Smooth muscle cell (in vitro differentiated cells): ENCODE data around the gene ST3GAL3. TPM values are rescaled to one million over a fixed set of nuclear protein-coding genes. Genes with fewer than 3 reads are reported as not detected.

Source experiments
- DNase-seq: peaks from one replicate; lab custom pipeline; 2025; ENCODE audit not compliant: unreplicated experiment; lab: John Stamatoyannopoulos, UW
- H2AFZ ChIP-seq: fragments of 200-600 bp; sonication (generic); 2 replicates; pipeline ENCODE4 v1.6.0; 2016; ENCODE audit warnings: antibody characterized with exemption, low read depth, mild to moderate bottlenecking
- H3F3A ChIP-seq: fragments of 200-600 bp; sonication (generic); 2 replicates; pipeline ENCODE4 v1.6.0; 2017; ENCODE audit warnings: antibody characterized with exemption, low read depth
- H3K27ac ChIP-seq: fragments of 200-600 bp; sonication (generic); 2 replicates; pipeline ENCODE4 v1.5.1; 2016; ENCODE audit warnings: low read depth, mild to moderate bottlenecking
- H3K27me3 ChIP-seq: fragments of 200-600 bp; sonication (generic); 2 replicates; pipeline ENCODE4 v1.6.1; 2016; ENCODE audit warnings: low read depth, mild to moderate bottlenecking
- H3K36me3 ChIP-seq: fragments of 200-600 bp; sonication (generic); 2 replicates; pipeline ENCODE4 v1.5.1; 2016; ENCODE audit warnings: low read depth
- H3K4me1 ChIP-seq: fragments of 200-600 bp; sonication (generic); 2 replicates; pipeline ENCODE4 v1.5.1; 2016; ENCODE audit warnings: low read depth
- H3K4me2 ChIP-seq: fragments of 200-600 bp; sonication (generic); 2 replicates; pipeline ENCODE4 v1.6.0; 2016; ENCODE audit warnings: mild to moderate bottlenecking
- H3K4me3 ChIP-seq: fragments of 200-600 bp; sonication (generic); 2 replicates; pipeline ENCODE4 v1.5.1; 2016; ENCODE audit warnings: mild to moderate bottlenecking
- H3K79me2 ChIP-seq: fragments of 200-600 bp; sonication (generic); 2 replicates; pipeline ENCODE4 v1.6.0; 2016; ENCODE audit warnings: low read depth, mild to moderate bottlenecking
- H3K9ac ChIP-seq: fragments of 200-600 bp; sonication (generic); 2 replicates; pipeline ENCODE4 v1.6.0; 2016; ENCODE audit warnings: low read depth
- H3K9me3 ChIP-seq: fragments of 200-600 bp; sonication (generic); replicated peaks from 2 replicates; pipeline ENCODE4 v1.5.1; 2016; ENCODE audit warnings: low read depth
- H4K20me1 ChIP-seq: fragments of 200-600 bp; sonication (generic); 2 replicates; pipeline ENCODE4 v1.6.0; 2016; ENCODE audit warnings: low read depth
- WGBS: methylation state at CpG from one replicate; pipeline ENCODE4 v1.1.7; 2016; ENCODE audit warnings: low lambda C conversion rate; 5-methylcytosine and 5-hydroxymethylcytosine counted together
- polyA plus RNA-seq: library from polyadenylated mRNA; unstranded; fragments of >200 nt; fragmentation: Nextera tagmentation; extraction: Ambion mirVana; gene quantifications from 2 replicates; pipeline ENCODE4 v1.2.1, GENCODE V29; 2016
- total RNA-seq: library from RNA; depleted of rRNA; stranded (reverse); fragments of >200 nt; gene quantifications from 2 replicates; pipeline ENCODE4 v1.2.3, GENCODE V29; 2014
- TF ChIP-seq, protein P1 (sequence below): fragments of 200-600 bp; sonication (generic); IDR thresholded peaks from 2 replicates; pipeline ENCODE4 v1.5.1; 2017; ENCODE audit warnings: borderline replicate concordance, mild to moderate bottlenecking, antibody characterized with exemption; ENCODE audit not compliant: insufficient read depth, poor library complexity, severe bottlenecking

ST3GAL3 gene
- total and polyA plus RNA-seq, 2 experiments from 2014 or later: 16.0 to 16.6 TPM

DNA sequence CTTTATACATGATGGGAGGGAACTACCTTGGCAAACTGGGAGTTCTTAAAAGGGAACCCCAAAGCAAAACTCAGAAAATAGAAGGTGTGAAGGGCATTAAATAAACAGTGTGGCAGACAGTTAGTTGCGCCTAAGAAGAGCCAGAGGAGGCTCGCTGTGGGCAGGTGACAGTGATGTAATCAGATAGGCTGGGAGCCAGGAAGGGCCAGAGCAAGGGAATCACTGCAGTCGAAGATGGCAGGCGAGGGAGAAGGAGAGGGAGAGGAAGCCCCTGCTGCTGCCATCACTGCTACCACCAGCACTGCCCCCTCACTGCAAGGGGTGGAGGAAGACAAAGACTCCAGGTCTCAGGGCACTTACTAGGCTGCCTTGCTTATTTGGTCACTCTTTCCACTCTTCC lies 97.2 kb downstream of the ST3GAL3 start:
- no peaks in the 10 kb centered on the region for H3K36me3 ChIP-seq
- no peaks in the 10 kb centered on the region for H3K9me3 ChIP-seq
- DNase-seq: no peak
- H3K4me1 ChIP-seq: peaks cover 3% of the 10 kb centered on the region
- WGBS: 79% methylated on average over 4 of the region's 4 CpGs
- no peaks in the 10 kb centered on the region for H3F3A ChIP-seq
- no peak overlapping the region for H3K4me2 ChIP-seq
- H3K79me2 ChIP-seq: no peaks in the 10 kb centered on the region
- no peaks in the 10 kb centered on the region for H3K27me3 ChIP-seq
- H4K20me1 ChIP-seq: peaks cover 5% of the 10 kb centered on the region
- H3K27ac ChIP-seq: no peak overlapping the region
- no peak overlapping the region for H2AFZ ChIP-seq
- no peak overlapping the region for H3K9ac ChIP-seq
- TF ChIP-seq, protein P1, sequence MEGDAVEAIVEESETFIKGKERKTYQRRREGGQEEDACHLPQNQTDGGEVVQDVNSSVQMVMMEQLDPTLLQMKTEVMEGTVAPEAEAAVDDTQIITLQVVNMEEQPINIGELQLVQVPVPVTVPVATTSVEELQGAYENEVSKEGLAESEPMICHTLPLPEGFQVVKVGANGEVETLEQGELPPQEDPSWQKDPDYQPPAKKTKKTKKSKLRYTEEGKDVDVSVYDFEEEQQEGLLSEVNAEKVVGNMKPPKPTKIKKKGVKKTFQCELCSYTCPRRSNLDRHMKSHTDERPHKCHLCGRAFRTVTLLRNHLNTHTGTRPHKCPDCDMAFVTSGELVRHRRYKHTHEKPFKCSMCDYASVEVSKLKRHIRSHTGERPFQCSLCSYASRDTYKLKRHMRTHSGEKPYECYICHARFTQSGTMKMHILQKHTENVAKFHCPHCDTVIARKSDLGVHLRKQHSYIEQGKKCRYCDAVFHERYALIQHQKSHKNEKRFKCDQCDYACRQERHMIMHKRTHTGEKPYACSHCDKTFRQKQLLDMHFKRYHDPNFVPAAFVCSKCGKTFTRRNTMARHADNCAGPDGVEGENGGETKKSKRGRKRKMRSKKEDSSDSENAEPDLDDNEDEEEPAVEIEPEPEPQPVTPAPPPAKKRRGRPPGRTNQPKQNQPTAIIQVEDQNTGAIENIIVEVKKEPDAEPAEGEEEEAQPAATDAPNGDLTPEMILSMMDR: no peak
- no peak overlapping the region for H3K4me3 ChIP-seq

DNA sequence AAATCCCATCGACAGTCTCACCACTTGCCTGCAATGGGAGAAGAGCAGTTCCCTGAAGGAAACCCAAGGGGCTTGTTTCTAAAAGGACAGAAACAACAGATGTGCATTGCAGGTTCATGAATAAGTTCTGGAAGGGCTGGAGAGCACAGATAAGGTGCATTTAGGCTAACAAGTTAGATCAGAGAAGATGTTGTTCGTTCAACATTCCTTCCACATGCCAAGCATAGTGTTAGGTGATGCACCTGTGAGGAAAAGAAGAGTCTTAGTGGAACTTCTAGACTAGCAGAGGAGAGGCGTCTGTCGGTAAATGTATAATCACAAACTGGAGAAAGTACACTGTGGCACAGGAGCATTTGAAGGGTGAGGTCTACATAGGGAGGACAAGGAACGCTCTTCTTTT lies 98.0 kb downstream of the ST3GAL3 start:
- Histone ChIP-seq H3K36me3 (no peaks in the 10 kb centered on the region), H3K4me2 (no peak overlapping the region), H3K4me3 (no peak overlapping the region), H3K9me3 (no peaks in the 10 kb centered on the region), H3K27me3 (no peaks in the 10 kb centered on the region), H3F3A (no peaks in the 10 kb centered on the region), H2AFZ (no peak overlapping the region), H4K20me1 (peaks cover 5% of the 10 kb centered on the region), H3K4me1 (no peaks in the 10 kb centered on the region), H3K27ac (no peak overlapping the region), H3K9ac (no peak overlapping the region), H3K79me2 (no peaks in the 10 kb centered on the region)
- WGBS: 81% methylated on average over 5 of the region's 5 CpGs
- TF ChIP-seq, protein P1: no peak
- no peak for DNase-seq

DNA sequence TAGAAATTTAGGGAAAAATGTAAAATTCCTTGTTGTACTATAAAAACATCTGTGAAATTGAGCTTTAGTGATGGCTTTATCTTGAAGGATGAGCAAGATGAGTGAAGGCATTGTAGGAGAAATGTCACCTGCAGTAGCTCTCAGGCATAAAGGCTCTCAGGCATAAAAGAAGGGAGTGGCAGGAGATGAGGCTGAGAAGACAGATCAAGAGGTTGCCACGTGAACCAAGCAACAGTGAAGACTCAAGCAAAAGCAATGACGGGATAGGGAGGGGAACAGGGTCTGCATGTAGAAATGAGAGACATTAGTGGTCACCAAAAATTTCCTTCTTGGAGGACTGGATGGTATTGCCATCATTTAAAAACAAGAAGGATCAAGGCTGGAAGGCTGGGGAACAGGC lies 98.8 kb downstream of the ST3GAL3 start:
- Histone ChIP-seq H4K20me1 (peaks cover 5% of the 10 kb centered on the region), H3K4me3 (no peak overlapping the region), H3K9ac (no peak overlapping the region), H2AFZ (no peak overlapping the region), H3K4me1 (no peaks in the 10 kb centered on the region), H3K79me2 (no peaks in the 10 kb centered on the region), H3K4me2 (no peak overlapping the region), H3K9me3 (no peaks in the 10 kb centered on the region), H3K36me3 (no peaks in the 10 kb centered on the region), H3K27me3 (no peaks in the 10 kb centered on the region), H3K27ac (no peak overlapping the region), H3F3A (no peaks in the 10 kb centered on the region)
- 90% methylated on average over 2 of the region's 2 CpGs for WGBS
- no peak for DNase-seq
- TF ChIP-seq, protein P1: no peak

DNA sequence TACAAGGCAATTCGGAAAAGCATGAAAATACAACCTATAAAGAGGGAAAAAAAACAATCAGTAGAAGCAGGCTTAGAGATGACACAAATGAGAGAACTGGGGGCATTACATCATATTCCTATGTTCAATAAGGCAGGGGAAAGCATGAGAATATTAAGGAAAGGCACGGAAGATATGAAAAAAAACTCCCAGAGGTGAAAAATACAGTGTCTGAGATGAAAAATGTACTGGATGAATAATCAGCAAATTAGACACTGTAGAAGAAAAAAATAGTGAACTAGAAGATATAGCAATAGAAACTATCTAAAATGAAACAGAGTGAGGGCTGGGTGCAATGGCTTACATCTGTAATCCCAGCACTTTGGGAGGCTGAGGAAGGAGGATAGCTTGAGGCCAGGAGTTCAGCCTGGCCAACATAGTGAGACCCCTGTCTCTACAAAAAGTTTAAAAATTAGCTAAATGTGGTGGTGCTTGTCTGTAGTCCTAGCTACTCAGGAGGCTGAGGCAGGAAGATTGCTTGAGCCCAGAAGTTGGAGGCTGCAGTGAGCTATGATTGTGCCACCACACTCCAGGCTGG lies 101.8 kb downstream of the ST3GAL3 start:
- 99% methylated on average over 2 of the region's 2 CpGs for WGBS
- Histone ChIP-seq H3K4me2 (no peak overlapping the region), H3K9me3 (no peaks in the 10 kb centered on the region), H3K9ac (no peak overlapping the region), H3K36me3 (no peaks in the 10 kb centered on the region), H3K27ac (no peak overlapping the region), H3K79me2 (no peaks in the 10 kb centered on the region), H4K20me1 (peaks cover 4% of the 10 kb centered on the region), H3K27me3 (no peaks in the 10 kb centered on the region), H3K4me1 (no peaks in the 10 kb centered on the region), H3K4me3 (no peak overlapping the region), H3F3A (no peaks in the 10 kb centered on the region), H2AFZ (no peak overlapping the region)
- TF ChIP-seq, protein P1: no peak
- no peak for DNase-seq
